Fibroblast of the conjunctiva (primary cell): ENCODE measurements around the gene TUBB3.

Experiments
- DNase-seq: peaks from one replicate; pipeline ENCODE4 v3.0.0-alpha.2; 2010; ENCODE audit warnings: low read depth

Gene TUBB3

GRCh38 chr16:89938175-89938885 lies 15.2 kb downstream of the TUBB3 start:
- no peak for DNase-seq

- no peak for DNase-seq
Measured at GRCh38 chr16:89944773-89945172, 21.6 kb downstream of the TUBB3 start.

- DNase-seq, result no peak
Measured at GRCh38 chr16:89945654-89946053, 22.5 kb downstream of the TUBB3 start.

- no peak for DNase-seq
Measured at GRCh38 chr16:89946515-89946914, 23.4 kb downstream of the TUBB3 start.

GRCh38 chr16:89949121-89949742 lies 26.1 kb downstream of the TUBB3 start:
- DNase-seq, result no peak

GRCh38 chr16:89949756-89950155 lies 26.6 kb downstream of the TUBB3 start:
- DNase-seq, result no peak

- no peak for DNase-seq
Measured at GRCh38 chr16:89951509-89951908, 28.4 kb downstream of the TUBB3 start.

- no peak for DNase-seq
Measured at GRCh38 chr16:89952049-89952448, 28.9 kb downstream of the TUBB3 start.

GRCh38 chr16:89952551-89952950 lies 29.4 kb downstream of the TUBB3 start:
- no peak for DNase-seq

GRCh38 chr16:89953671-89954406 lies 30.7 kb downstream of the TUBB3 start:
- no peak for DNase-seq

GRCh38 chr16:89954462-89954861 lies 31.3 kb downstream of the TUBB3 start:
- no peak for DNase-seq

GRCh38 chr16:89955001-89955685 lies 32.0 kb downstream of the TUBB3 start:
- no peak for DNase-seq

GRCh38 chr16:89956505-89957215 lies 33.5 kb downstream of the TUBB3 start:
- DNase-seq, result no peak

- DNase-seq, result no peak
Measured at GRCh38 chr16:89957216-89957785, 34.2 kb downstream of the TUBB3 start.

- DNase-seq, result no peak
Measured at GRCh38 chr16:89958068-89958467, 34.9 kb downstream of the TUBB3 start.

- no peak for DNase-seq
Measured at GRCh38 chr16:89958596-89958995, 35.5 kb downstream of the TUBB3 start.

GRCh38 chr16:89960966-89961365 lies 37.8 kb downstream of the TUBB3 start:
- DNase-seq, result no peak

GRCh38 chr16:89961920-89962319 lies 38.8 kb downstream of the TUBB3 start:
- DNase-seq, result no peak

- no peak for DNase-seq
Measured at GRCh38 chr16:89962754-89963498, 39.8 kb downstream of the TUBB3 start.

- DNase-seq, result no peak
Measured at GRCh38 chr16:89964201-89964600, 41.1 kb downstream of the TUBB3 start.
